Coronary artery (tissue), 2 donors: Measurements from ENCODE around the gene RGS10.

ENCODE experiments used
- DNase-seq: peaks from one replicate; pipeline ENCODE4 v3.0.0-alpha.2; 2017; ENCODE audit warnings: low spot score
- H3K27ac ChIP-seq, 2 donors: fragments of 200-600 bp; sonication (generic); one replicate each; pipeline ENCODE4 v1.5.1; 2016 to 2019
- H3K4me3 ChIP-seq: fragments of 200-600 bp; sonication (generic); 2 replicates; pipeline ENCODE4 v1.5.1; 2016; ENCODE audit warnings: mild to moderate bottlenecking, moderate library complexity
- TF ChIP-seq, protein P1 (sequence below): fragments of 200-600 bp; sonication (generic); IDR thresholded peaks from one replicate; pipeline ENCODE4 v1.5.1; 2019; ENCODE audit warnings: antibody characterized with exemption

Gene RGS10

DNA sequence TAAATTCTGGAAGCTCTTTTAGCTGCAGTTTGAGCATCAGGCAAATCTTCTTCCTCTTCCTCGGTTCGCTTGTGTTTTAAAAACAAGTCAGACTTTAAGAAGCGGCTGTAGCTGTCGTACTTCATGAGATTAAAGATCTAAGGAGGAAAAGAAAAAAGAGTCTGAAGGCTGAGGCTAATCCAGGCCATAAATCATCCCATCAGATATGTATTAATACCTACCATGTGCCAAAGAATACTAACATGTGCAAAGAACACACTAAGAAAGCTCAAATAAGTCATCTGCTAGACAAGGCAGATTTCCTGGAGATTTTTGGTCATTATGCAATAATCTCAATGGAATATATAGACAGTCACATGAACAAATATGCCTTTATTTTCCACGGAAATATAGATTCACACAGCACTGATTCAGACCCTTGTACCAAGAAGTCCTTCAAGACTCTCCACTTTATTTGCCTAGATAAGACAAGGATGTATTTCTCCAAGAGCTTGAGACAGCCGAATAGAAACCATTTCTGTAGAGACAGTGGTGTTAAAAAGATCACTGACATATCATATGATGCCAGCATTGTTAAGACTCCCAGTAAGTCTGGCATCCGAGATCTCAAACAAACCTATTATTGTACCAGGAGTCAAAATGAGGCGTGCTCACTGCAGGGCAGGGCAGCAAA, 42.3 kb downstream of the RGS10 start:
- no peak overlapping the region for H3K27ac ChIP-seq
- H3K4me3 ChIP-seq, result no peak overlapping the region
- DNase-seq, result no peak
- TF ChIP-seq, protein P1, sequence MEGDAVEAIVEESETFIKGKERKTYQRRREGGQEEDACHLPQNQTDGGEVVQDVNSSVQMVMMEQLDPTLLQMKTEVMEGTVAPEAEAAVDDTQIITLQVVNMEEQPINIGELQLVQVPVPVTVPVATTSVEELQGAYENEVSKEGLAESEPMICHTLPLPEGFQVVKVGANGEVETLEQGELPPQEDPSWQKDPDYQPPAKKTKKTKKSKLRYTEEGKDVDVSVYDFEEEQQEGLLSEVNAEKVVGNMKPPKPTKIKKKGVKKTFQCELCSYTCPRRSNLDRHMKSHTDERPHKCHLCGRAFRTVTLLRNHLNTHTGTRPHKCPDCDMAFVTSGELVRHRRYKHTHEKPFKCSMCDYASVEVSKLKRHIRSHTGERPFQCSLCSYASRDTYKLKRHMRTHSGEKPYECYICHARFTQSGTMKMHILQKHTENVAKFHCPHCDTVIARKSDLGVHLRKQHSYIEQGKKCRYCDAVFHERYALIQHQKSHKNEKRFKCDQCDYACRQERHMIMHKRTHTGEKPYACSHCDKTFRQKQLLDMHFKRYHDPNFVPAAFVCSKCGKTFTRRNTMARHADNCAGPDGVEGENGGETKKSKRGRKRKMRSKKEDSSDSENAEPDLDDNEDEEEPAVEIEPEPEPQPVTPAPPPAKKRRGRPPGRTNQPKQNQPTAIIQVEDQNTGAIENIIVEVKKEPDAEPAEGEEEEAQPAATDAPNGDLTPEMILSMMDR, result no peak

DNA sequence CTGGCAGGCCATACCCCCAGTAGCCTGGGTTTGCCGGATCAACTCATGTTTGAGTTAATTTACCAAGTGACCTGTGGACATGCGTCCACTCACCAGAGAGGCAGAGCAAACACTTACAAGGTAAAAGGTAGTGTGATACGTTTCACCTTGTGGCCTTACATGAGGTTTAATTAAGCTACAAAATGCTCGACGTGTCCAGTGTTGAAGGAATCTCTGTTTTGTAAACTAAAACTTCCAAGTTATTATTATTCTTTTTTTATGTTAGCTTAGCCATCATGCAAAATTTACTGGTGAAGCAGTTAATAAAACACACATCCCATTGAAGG, 42.9 kb downstream of the RGS10 start:
- H3K27ac ChIP-seq, result no peak overlapping the region
- DNase-seq, result no peak
- TF ChIP-seq, protein P1, result no peak
- no peak overlapping the region for H3K4me3 ChIP-seq

DNA sequence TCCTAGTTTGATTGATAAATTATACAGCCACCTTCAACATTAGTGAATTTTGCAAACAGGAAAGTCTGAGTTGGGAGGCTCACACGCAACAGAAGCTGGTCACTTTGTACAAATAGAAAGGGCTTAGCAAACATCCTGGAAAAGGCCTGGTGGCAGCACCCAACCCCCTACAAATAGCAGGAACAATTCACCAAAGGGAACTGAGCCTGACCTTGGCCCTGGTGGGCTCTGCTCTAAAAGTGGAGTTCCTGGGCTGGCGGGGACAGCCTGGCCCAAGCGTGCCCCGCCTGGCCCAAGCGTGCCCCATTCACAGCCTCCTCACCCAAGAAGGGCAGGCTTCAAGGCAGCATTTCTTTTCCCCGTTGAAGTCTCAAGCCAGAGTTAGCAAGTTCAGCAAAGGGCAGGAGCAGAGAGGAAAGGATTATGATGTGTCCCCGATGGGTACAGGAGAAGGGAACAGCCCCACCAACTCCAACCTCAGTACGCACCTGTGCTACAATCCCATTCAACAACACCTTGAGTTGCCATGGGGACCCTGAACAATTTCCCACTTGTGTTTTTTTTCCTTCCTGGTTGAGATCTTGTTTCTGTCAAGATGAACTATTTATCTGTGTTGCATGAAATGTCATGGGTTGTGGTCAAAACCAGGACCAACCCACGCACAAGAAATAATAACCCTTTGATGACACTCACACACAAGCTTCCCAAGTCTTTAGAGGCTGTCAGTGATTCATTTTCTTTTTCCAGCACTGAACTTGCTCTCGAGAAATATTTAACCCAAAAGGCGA, 43.4 kb downstream of the RGS10 start:
- Histone ChIP-seq H3K4me3 (no peak overlapping the region), H3K27ac (no peak overlapping the region)
- no peak for DNase-seq
- TF ChIP-seq, protein P1, result no peak

DNA sequence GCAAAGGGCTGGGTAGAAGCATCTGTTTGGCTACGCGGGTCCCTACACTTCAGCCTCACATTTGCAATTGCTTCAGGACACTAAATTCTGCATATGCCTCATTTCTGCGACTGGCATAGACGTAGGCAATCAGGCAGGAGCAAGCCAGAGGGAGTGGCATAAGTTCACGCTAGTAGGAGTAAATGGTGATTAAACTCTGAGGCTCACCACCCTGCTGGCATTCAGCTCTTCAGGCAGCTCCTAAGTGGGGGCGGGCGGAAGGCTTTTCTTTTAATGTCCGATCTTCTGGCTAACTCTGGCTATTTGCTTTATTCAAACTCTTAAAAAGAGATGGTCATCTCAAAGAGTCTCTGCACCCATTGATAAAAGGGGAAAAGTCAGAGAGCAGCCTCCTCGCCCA, 45.3 kb downstream of the RGS10 start:
- Histone ChIP-seq H3K27ac (no peak overlapping the region), H3K4me3 (no peak overlapping the region)
- TF ChIP-seq, protein P1, result no peak
- no peak for DNase-seq

DNA sequence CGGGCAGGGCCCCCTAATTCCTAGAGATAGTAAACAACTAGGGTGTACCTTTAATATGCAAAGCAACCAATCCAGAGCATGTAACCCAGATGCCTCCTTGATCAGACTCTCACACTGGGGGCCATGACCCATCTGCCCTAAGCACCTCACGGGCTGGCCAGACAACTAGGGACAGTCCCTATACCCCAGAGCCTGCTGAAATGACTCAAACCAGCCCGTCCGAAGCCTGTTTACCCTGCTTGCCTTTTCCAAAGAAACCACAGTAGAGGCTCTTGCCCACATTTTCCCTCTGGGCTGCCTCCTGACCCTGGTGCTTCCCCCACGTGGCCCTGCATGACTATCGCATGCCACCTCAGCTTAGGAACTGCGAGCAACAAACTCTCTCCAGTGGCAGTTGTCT, 46.2 kb downstream of the RGS10 start:
- DNase-seq, result no peak
- Histone ChIP-seq H3K27ac (no peak overlapping the region), H3K4me3 (no peak overlapping the region)
- TF ChIP-seq, protein P1, result no peak

DNA sequence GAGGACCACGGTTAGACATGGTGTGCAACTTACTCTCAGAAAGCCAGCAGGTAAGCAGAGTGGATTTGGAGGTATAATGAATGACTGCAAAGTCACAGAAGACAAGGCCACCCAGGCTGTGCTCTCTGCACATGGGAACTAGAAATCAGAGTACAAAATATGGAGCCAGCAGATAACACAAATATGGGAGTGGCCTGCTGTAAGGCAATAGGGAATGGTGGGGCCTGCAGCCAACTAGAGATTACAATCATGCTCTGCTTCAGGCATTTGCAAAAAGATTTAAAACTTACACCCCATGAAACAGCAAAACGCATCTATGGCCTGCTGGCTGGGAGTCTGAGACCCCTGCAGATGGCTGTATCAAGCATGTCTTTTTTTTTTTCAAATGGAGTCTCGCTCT, 47.0 kb downstream of the RGS10 start:
- TF ChIP-seq, protein P1, result no peak
- H3K27ac ChIP-seq, result no peak overlapping the region
- no peak for DNase-seq
- no peak overlapping the region for H3K4me3 ChIP-seq

DNA sequence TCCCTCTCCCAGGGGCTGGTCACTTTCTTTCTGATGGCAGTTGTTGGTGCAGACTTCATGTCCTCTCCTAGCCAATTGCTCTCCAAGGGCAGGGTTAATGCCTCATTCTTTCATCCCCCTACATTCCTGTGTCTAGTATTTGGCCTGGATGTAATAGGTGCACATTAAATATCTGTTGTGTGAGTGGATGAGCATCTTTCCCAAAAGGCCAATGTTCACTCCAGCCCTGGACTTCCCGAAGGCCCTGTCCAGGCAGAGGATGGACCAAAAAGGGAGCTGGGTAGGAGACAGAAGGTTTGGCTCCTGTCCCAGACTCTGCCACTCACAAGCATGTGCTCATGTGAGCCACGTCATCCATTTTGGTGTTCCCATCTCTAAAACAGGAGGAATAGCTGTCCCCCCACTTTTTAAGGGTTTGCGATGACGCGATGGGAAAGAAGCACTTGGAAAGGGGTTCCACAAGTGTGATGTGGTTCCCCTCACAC, 47.5 kb downstream of the RGS10 start:
- TF ChIP-seq, protein P1, result no peak
- Histone ChIP-seq H3K4me3 (no peak overlapping the region), H3K27ac (peak overlapping the region in 1 of 2 donors; percentile 8)
- no peak for DNase-seq
